ENCODE data around the gene GNAO1. TPM values are rescaled to one million over a fixed set of nuclear protein-coding genes. Genes with fewer than 3 reads are reported as not detected.

GNAO1 gene
- total RNA-seq, 1 donor, result not detected

DNA sequence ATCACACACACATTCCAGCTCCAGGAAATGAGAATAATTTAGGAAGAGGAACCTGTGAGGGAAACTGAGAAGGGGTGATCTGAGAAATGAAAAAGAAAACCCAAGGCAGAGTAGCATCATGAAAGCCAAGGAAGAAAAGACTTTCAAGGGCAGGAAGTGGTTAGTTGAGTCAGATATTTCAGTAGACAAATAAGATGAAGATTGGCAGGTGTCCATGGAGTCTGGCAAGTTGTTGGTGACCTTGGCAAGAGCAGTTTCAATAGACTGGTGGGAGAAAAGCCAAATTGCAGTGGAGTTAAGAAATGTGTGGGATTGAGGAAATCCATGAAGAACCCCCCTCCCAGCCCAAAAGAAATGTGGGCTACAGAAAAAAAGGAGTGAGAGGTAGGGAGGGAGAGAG, 10.7 kb downstream of the GNAO1 start:
- DNase-seq (ENCODE audit: insufficient read length, low spot score, missing footprints), result no peak
- Histone ChIP-seq H2AFZ (ENCODE audit: low read length) (no peak overlapping the region), H3K4me3 (ENCODE audit: insufficient read depth, low read length) (no peak overlapping the region), H3K36me3 (ENCODE audit: insufficient read depth, low read length) (no peaks in the 10 kb centered on the region), H4K20me1 (ENCODE audit: insufficient read depth, low read length) (no peaks in the 10 kb centered on the region), H3K27me3 (ENCODE audit: insufficient read depth, low read length) (no peaks in the 10 kb centered on the region), H3K4me1 (ENCODE audit: insufficient read depth, low read length) (no peaks in the 10 kb centered on the region), H3K27ac (ENCODE audit: low read depth, low read length) (no peak overlapping the region), H3K4me2 (ENCODE audit: insufficient read depth, low read length) (no peak overlapping the region), H3K9me3 (ENCODE audit: low read depth, low read length) (no peaks in the 10 kb centered on the region), H3K79me2 (ENCODE audit: insufficient read depth, low read length) (no peaks in the 10 kb centered on the region)
- TF ChIP-seq, protein P1, sequence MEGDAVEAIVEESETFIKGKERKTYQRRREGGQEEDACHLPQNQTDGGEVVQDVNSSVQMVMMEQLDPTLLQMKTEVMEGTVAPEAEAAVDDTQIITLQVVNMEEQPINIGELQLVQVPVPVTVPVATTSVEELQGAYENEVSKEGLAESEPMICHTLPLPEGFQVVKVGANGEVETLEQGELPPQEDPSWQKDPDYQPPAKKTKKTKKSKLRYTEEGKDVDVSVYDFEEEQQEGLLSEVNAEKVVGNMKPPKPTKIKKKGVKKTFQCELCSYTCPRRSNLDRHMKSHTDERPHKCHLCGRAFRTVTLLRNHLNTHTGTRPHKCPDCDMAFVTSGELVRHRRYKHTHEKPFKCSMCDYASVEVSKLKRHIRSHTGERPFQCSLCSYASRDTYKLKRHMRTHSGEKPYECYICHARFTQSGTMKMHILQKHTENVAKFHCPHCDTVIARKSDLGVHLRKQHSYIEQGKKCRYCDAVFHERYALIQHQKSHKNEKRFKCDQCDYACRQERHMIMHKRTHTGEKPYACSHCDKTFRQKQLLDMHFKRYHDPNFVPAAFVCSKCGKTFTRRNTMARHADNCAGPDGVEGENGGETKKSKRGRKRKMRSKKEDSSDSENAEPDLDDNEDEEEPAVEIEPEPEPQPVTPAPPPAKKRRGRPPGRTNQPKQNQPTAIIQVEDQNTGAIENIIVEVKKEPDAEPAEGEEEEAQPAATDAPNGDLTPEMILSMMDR (IDR thresholded peaks at IDR 0.05; ENCODE audit: extremely low read depth, low read depth, low read length), result no peak

DNA sequence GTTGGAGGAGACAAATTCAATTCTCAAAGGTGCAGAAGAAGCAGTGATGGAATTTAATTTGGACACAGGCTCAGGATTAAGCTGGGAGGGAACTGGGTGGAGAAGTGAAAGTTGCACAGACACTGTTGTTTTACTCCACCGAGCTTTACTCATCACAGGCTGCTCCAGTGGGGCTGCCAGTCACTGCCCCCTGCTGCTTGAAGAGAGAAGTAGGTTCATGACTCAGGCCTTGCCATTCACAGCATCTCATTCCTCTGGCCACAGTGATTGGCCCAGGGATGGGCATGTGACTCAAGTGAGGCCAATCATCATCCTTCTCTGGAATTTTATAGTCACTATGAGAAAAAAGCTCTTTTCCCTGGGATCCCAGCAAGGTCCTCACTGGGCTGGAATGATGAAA, 11.8 kb downstream of the GNAO1 start:
- Histone ChIP-seq H3K27ac (ENCODE audit: low read depth, low read length) (no peak overlapping the region), H3K4me3 (ENCODE audit: insufficient read depth, low read length) (no peak overlapping the region), H3K4me2 (ENCODE audit: insufficient read depth, low read length) (peak overlapping the region; percentile 26), H3K9me3 (ENCODE audit: low read depth, low read length) (no peaks in the 10 kb centered on the region), H4K20me1 (ENCODE audit: insufficient read depth, low read length) (no peaks in the 10 kb centered on the region), H2AFZ (ENCODE audit: low read length) (no peak overlapping the region), H3K79me2 (ENCODE audit: insufficient read depth, low read length) (no peaks in the 10 kb centered on the region), H3K27me3 (ENCODE audit: insufficient read depth, low read length) (no peaks in the 10 kb centered on the region), H3K36me3 (ENCODE audit: insufficient read depth, low read length) (no peaks in the 10 kb centered on the region), H3K4me1 (ENCODE audit: insufficient read depth, low read length) (no peaks in the 10 kb centered on the region)
- TF ChIP-seq, protein P1 (IDR thresholded peaks at IDR 0.05; ENCODE audit: extremely low read depth, low read depth, low read length), result peak; percentile 44
- no peak for DNase-seq (ENCODE audit: insufficient read length, low spot score, missing footprints)

DNA sequence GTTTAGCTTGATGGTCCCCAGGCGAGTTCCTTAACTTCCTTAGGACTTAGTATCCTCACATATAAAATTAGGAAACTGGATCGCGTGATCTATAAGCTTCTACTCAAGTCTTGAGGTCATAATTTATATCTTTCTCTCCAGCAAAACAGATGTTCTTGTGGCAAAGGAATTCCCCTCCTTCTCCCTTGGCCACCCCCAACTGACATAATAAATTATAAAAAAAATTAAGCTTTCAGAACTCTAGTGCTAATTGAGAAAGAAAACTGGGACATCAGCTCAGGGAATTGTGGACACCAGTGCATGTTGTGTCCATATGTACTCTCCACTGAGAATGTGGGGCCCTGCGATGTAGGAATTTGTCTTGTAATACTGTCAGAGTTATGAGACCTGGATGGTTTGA, 13.5 kb downstream of the GNAO1 start:
- H3K27ac ChIP-seq (ENCODE audit: low read depth, low read length), result no peak overlapping the region
- no peak for DNase-seq (ENCODE audit: insufficient read length, low spot score, missing footprints)
- no peaks in the 10 kb centered on the region for H3K27me3 ChIP-seq (ENCODE audit: insufficient read depth, low read length)
- no peak overlapping the region for H3K4me2 ChIP-seq (ENCODE audit: insufficient read depth, low read length)
- no peaks in the 10 kb centered on the region for H3K79me2 ChIP-seq (ENCODE audit: insufficient read depth, low read length)
- no peaks in the 10 kb centered on the region for H4K20me1 ChIP-seq (ENCODE audit: insufficient read depth, low read length)
- H2AFZ ChIP-seq (ENCODE audit: low read length), result no peak overlapping the region
- H3K9me3 ChIP-seq (ENCODE audit: low read depth, low read length), result no peaks in the 10 kb centered on the region
- no peak overlapping the region for H3K4me3 ChIP-seq (ENCODE audit: insufficient read depth, low read length)
- no peaks in the 10 kb centered on the region for H3K36me3 ChIP-seq (ENCODE audit: insufficient read depth, low read length)
- TF ChIP-seq, protein P1 (IDR thresholded peaks at IDR 0.05; ENCODE audit: extremely low read depth, low read depth, low read length), result no peak
- H3K4me1 ChIP-seq (ENCODE audit: insufficient read depth, low read length), result no peaks in the 10 kb centered on the region

DNA sequence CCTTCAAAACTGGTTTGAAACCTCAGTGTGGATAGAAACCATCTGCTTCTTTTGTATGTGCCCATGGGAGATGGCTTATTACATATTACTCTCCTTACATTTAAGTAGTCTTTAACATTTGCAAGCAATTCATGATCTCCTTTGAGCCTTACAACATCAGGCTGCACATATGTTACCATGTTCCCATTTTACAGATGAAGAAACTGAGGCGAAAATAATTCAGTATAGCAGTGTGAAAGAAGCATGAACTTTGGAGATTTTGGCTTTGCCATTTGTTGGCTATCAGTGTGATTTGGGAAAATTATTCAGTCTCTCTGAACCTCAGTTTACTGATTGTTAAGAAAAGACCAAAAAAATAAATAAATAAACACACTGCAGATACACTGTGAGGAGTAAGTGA, 15.7 kb downstream of the GNAO1 start:
- no peak for DNase-seq (ENCODE audit: insufficient read length, low spot score, missing footprints)
- no peaks in the 10 kb centered on the region for H3K4me1 ChIP-seq (ENCODE audit: insufficient read depth, low read length)
- H2AFZ ChIP-seq (ENCODE audit: low read length), result no peak overlapping the region
- no peaks in the 10 kb centered on the region for H3K9me3 ChIP-seq (ENCODE audit: low read depth, low read length)
- no peaks in the 10 kb centered on the region for H3K79me2 ChIP-seq (ENCODE audit: insufficient read depth, low read length)
- no peak overlapping the region for H3K4me2 ChIP-seq (ENCODE audit: insufficient read depth, low read length)
- TF ChIP-seq, protein P1 (IDR thresholded peaks at IDR 0.05; ENCODE audit: extremely low read depth, low read depth, low read length), result no peak
- H3K36me3 ChIP-seq (ENCODE audit: insufficient read depth, low read length), result no peaks in the 10 kb centered on the region
- H3K4me3 ChIP-seq (ENCODE audit: insufficient read depth, low read length), result no peak overlapping the region
- H4K20me1 ChIP-seq (ENCODE audit: insufficient read depth, low read length), result no peaks in the 10 kb centered on the region
- no peak overlapping the region for H3K27ac ChIP-seq (ENCODE audit: low read depth, low read length)
- peaks cover 5% of the 10 kb centered on the region for H3K27me3 ChIP-seq (ENCODE audit: insufficient read depth, low read length)

Data from osteoblast (primary cell).